ENCODE measurements around the gene UBTF.
A peak's percentile ranks its signal among the peaks of the same experiment; 100 is the strongest.
"Not testable (repeated sequence)": the region's sequence is repeated elsewhere in the genome, so short reads cannot be mapped to it uniquely, and the experiment has no call there.

Gene UBTF

GRCh38 chr17:44241106-44241624 lies 21.7 kb upstream of the UBTF start:
- DNase-seq = no peak

- not testable (repeated sequence) for DNase-seq
Observed at GRCh38 chr17:44237886-44238285, 18.4 kb upstream of the UBTF start.

- no peak for DNase-seq
Observed at GRCh38 chr17:44236444-44236991, 17.0 kb upstream of the UBTF start.

GRCh38 chr17:44235583-44235936 lies 16.1 kb upstream of the UBTF start:
- no peak for DNase-seq

- no peak for DNase-seq
Observed at GRCh38 chr17:44233582-44233981, 14.1 kb upstream of the UBTF start.

GRCh38 chr17:44232061-44232460 lies 12.6 kb upstream of the UBTF start:
- no peak for DNase-seq

GRCh38 chr17:44230140-44230539 lies 10.7 kb upstream of the UBTF start:
- no peak for DNase-seq

- no peak for DNase-seq
Observed at GRCh38 chr17:44229090-44229489, 9.6 kb upstream of the UBTF start.

GRCh38 chr17:44223541-44224071 lies 4.1 kb upstream of the UBTF start:
- no peak for DNase-seq

- DNase-seq = no peak
Observed at GRCh38 chr17:44222112-44222869, 2.8 kb upstream of the UBTF start.

GRCh38 chr17:44221862-44222111 lies 2.3 kb upstream of the UBTF start:
- DNase-seq = no peak

GRCh38 chr17:44221084-44221861 lies 1.8 kb upstream of the UBTF start:
- peak; percentile 61 for DNase-seq

GRCh38 chr17:44220213-44221083 lies 973 bp upstream of the UBTF start:
- DNase-seq = peak; percentile 65

- DNase-seq = peak; percentile 68
Observed at GRCh38 chr17:44219108-44219615, 313 bp downstream of the UBTF start.

GRCh38 chr17:44218344-44219107 lies 949 bp downstream of the UBTF start:
- DNase-seq = peak; percentile 79

- no peak for DNase-seq
Observed at GRCh38 chr17:44217738-44218343, 1.6 kb downstream of the UBTF start.

- DNase-seq = no peak
Observed at GRCh38 chr17:44216694-44217093, 2.8 kb downstream of the UBTF start.

- no peak for DNase-seq
Observed at GRCh38 chr17:44216173-44216572, 3.3 kb downstream of the UBTF start.

- DNase-seq = no peak
Observed at GRCh38 chr17:44214896-44215295, 4.6 kb downstream of the UBTF start.

- DNase-seq = no peak
Observed at GRCh38 chr17:44214230-44214494, 5.3 kb downstream of the UBTF start.

GRCh38 chr17:44213403-44214229 lies 5.9 kb downstream of the UBTF start:
- no peak for DNase-seq

Data from NK-92 treated with Interleukin-12 subunit alpha and Interleukin-12 subunit beta, amount 100 ng/mL, for 24 hours (cell line).